Right lobe of liver (tissue), 4 donors: ENCODE data around the gene TBRG4.

Experiments used
- CTCF ChIP-seq, 4 donors: fragments of 200-600 bp in 3 of 4; fragments of 450-650 bp in 1 of 4; IDR thresholded peaks; one replicate each; pipeline versions ENCODE4 v1.5.1 to v1.8.0; 2016 to 2022; ENCODE audit warnings: antibody characterized with exemption in 4 of 4, mild to moderate bottlenecking in 2 of 4
- POLR2A ChIP-seq: fragments of 450-650 bp; IDR thresholded peaks from one replicate; pipeline ENCODE4 v1.6.1; 2017; ENCODE audit warnings: antibody characterized with exemption, mild to moderate bottlenecking
- donor health status: DM: no; HTN: no; CAD: no.
- donor health status: DM: no; HTN: no; CAD: no.
- donor health status: DM: no; HTN: yes; CAD: no.

DNA sequence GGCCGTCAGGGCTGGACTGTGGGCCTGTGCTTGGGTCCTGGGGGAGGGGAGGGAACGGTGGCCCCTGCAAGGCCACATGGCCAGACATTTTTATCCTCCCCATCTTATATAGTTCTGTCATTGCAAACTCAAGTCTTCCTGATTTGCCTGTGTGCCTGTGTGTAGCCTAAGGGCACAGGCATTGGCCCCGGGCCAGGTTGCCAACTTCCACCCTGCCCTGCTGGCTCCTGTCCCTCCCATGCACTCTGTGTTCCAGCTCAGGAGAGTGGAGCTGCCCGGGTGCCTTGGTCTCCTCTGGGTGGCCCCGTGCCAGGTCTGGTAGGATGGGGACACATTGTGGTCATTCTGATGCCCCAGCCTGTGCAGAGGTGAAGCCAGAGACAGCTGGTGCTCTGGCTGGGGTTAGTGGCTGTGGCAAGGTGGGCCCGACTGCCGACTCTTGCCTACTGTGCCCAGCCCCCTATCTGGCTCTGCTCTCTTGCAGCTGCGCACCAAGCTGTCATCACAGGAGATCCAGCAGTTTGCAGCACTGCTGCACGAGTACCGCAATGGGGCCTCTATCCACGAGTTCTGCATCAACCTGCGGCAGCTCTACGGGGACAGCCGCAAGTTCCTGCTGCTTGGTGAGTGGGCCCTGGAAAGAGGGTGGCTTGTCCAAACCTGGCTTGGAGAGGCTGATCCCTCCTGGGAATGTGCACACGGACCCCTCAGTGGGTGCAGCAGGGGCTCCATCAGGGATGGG lies 37.5 kb downstream of the TBRG4 start:
- TF ChIP-seq CTCF (IDR thresholded peaks at IDR 0.05) (no peak), POLR2A (no peak)
